Cardiac muscle cell (in vitro differentiated cells and primary cell): ENCODE measurements around the gene NPIPB8. TPM values are rescaled to one million over a fixed set of nuclear protein-coding genes. Genes with fewer than 3 reads are reported as not detected.
"Not testable (repeated sequence)": the region's sequence is repeated elsewhere in the genome, so short reads cannot be mapped to it uniquely, and the experiment has no call there.

Experiments used
- DNase-seq, 2 donors: peaks; one replicate each; pipeline versions ENCODE4 v3.0.0 to v3.0.0-alpha.2; 2010 to 2017; ENCODE audit warnings: low read depth in 1 of 2, low spot score in 1 of 2
- H3K27ac ChIP-seq: fragments of 200-600 bp; sonication (generic); 2 replicates; pipeline ENCODE4 v1.5.1; 2016
- H3K27me3 ChIP-seq: fragments of 200-600 bp; sonication (generic); 2 replicates; pipeline ENCODE4 v1.6.0; 2016; ENCODE audit warnings: control low read depth
- H3K36me3 ChIP-seq: fragments of 200-600 bp; sonication (generic); 2 replicates; pipeline ENCODE4 v1.5.1; 2016; ENCODE audit warnings: control low read depth
- H3K4me1 ChIP-seq: fragments of 200-600 bp; sonication (generic); 2 replicates; pipeline ENCODE4 v1.8.1; 2017; ENCODE audit warnings: low read depth, mild to moderate bottlenecking, mixed run types
- H3K4me3 ChIP-seq: fragments of 200-600 bp; sonication (generic); 2 replicates; pipeline ENCODE4 v1.5.1; 2016; ENCODE audit warnings: mild to moderate bottlenecking
- H3K9me3 ChIP-seq: fragments of 200-600 bp; sonication (generic); 2 replicates; pipeline ENCODE4 v1.5.1; 2017; ENCODE audit warnings: low read depth, mild to moderate bottlenecking, control low read depth
- polyA plus RNA-seq: library from polyadenylated mRNA; unstranded; fragments of >200 nt; fragmentation: Nextera tagmentation; extraction: Ambion mirVana; gene quantifications from 2 replicates; pipeline ENCODE4 v1.2.1, GENCODE V29; 2016
- total RNA-seq: library from RNA; depleted of rRNA; stranded (reverse); fragments of >200 nt; gene quantifications from 2 replicates; pipeline ENCODE4 v1.2.3, GENCODE V29; 2016
- TF ChIP-seq, protein P1 (sequence below): IDR thresholded peaks from 2 replicates; pipeline ENCODE4 v1.5.1; 2012; ENCODE audit warnings: low read depth, mild to moderate bottlenecking, low read length

The NPIPB8 gene
- total and polyA plus RNA-seq, 2 experiments from 2014 or later = 1.4 TPM; not detected in 1

DNA sequence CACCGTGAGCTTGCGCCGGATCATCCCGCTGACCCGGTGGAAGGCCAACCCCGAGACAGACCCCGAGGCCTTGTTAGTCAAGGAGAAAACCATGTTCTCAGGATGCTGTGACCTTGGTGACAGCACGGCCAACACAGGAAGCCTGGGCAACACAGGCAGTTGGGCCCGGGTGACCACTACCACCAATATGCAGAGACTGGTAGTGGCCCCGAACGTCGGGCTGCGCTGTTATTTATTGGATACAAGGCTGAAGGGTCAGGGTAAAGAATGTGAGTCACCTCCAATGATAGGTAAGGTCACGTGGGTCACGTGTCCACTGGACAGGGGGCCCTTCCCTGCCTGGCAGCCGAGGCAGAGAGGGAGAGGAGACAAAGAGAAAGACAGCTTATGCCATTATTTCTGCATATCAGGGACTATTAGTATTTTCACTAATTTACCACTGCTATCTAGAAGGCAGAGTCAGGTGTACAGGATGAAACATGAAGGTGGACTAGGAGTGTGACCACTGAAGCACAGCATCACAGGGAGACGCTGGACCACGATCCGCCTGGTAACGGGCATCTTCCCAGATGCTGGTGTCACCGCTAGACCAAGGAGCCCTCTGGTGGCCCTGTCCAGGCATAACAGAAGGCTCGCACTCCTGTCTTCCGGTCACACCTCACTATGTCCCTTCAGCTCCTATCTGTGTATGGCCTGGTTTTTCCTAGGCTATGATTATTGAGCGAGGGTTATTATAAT lies 22.2 kb upstream of the NPIPB8 start:
- TF ChIP-seq, protein P1, sequence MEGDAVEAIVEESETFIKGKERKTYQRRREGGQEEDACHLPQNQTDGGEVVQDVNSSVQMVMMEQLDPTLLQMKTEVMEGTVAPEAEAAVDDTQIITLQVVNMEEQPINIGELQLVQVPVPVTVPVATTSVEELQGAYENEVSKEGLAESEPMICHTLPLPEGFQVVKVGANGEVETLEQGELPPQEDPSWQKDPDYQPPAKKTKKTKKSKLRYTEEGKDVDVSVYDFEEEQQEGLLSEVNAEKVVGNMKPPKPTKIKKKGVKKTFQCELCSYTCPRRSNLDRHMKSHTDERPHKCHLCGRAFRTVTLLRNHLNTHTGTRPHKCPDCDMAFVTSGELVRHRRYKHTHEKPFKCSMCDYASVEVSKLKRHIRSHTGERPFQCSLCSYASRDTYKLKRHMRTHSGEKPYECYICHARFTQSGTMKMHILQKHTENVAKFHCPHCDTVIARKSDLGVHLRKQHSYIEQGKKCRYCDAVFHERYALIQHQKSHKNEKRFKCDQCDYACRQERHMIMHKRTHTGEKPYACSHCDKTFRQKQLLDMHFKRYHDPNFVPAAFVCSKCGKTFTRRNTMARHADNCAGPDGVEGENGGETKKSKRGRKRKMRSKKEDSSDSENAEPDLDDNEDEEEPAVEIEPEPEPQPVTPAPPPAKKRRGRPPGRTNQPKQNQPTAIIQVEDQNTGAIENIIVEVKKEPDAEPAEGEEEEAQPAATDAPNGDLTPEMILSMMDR = peak; percentile 59
- DNase-seq = peak; percentile 51 to 56

DNA sequence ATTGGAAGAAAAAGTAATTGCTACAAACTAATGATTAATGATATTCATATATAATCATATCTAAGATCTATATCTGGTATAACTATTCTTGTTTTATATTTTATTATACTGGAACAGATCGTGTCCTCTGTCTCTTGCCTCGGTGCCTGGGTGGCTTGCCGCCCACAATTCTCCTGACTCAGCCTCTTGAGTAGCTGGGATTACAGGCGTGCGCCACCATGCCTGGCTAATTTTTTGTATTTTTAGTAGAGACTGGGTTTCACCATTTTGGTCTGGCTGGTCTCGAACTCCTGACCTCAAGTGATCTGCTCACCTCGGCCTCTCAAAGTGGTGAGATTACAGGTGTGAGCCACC lies 21.7 kb upstream of the NPIPB8 start:
- DNase-seq, H3K27ac ChIP-seq, H3K4me1 ChIP-seq, H3K4me3 ChIP-seq, H3K27me3 ChIP-seq, H3K9me3 ChIP-seq, H3K36me3 ChIP-seq: not testable (repeated sequence)

More for the DNA sequence above, 22.2 kb upstream of the NPIPB8 start:
- H3K27me3 ChIP-seq, H3K4me3 ChIP-seq, H3K36me3 ChIP-seq, H3K27ac ChIP-seq, H3K4me1 ChIP-seq, H3K9me3 ChIP-seq: not testable (repeated sequence)

DNA sequence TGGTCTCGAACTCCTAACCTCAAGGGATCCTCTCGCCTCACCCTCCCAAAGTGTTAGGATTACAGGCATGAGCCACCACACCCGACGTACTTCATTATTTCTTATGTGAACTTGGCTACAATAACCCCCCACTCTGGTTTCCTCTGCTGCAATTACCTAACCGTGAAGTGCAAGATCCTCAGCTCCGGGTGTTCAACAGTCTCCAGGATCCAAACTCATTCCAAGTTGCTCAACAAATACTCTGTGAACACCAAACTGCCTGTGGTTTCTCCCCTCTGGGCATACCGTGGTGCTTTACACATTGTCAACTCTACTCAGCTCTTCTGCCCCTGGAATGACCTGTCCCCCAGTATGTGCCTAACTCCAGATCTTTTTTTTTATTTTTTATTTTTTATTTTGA lies 21.2 kb upstream of the NPIPB8 start:
- no peaks in the 10 kb centered on the region for H3K9me3 ChIP-seq
- TF ChIP-seq, protein P1 = no peak
- H3K27ac ChIP-seq = no peak overlapping the region
- H3K4me1 ChIP-seq = peaks cover 6% of the 10 kb centered on the region
- H3K4me3 ChIP-seq = no peak overlapping the region
- DNase-seq = peak in 1 of 2 donors; percentile 26
- no peaks in the 10 kb centered on the region for H3K27me3 ChIP-seq
- no peaks in the 10 kb centered on the region for H3K36me3 ChIP-seq

DNA sequence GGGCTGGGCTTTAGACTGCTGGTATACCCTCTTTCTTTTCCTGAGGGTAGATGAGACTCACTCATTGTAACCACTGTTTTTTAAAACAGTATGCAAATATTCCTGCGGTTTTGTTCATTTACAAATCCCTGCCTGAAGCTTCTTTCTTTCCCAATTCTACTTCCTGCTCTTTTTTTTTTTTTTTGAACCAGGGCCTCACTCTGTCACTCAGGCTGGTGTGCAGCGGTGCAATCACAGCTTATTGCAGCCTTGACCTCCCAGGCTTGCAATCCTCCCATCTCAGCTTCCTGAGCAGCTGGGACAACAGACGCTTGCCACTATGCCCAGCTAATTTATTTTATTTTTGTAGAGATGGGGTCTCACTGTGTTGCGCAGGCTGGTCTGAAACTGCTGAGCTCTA lies 20.0 kb upstream of the NPIPB8 start:
- H3K4me3 ChIP-seq = no peak overlapping the region
- peaks cover 9% of the 10 kb centered on the region for H3K4me1 ChIP-seq
- H3K9me3 ChIP-seq = no peaks in the 10 kb centered on the region
- no peaks in the 10 kb centered on the region for H3K36me3 ChIP-seq
- peak in 1 of 2 donors; percentile 65 for DNase-seq
- TF ChIP-seq, protein P1 = no peak
- no peak overlapping the region for H3K27ac ChIP-seq
- no peaks in the 10 kb centered on the region for H3K27me3 ChIP-seq

DNA sequence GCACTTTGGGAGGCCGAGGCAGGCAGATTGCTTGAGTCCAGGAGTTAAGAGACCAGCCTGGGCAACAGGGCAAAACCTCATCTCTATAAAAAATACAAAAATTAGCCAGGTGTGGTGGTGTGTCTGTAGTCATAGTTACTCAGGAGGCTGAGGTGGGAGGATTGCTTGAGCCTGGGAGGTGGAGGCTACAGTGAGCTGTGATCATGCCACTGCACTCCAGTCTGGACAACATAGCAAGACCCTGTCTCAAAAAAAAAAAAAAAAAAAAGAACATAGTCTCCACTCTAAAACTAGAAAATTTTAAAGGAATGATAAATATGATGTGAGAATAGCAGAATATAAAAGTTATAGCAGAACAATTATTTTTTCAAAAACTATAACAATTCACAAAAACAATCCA lies 17.5 kb upstream of the NPIPB8 start:
- H3K4me1 ChIP-seq, H3K4me3 ChIP-seq, DNase-seq, H3K27me3 ChIP-seq, H3K27ac ChIP-seq, H3K9me3 ChIP-seq, H3K36me3 ChIP-seq: not testable (repeated sequence)

- TF ChIP-seq, protein P1 = no peak
- Histone ChIP-seq H3K4me3 (no peak overlapping the region), H3K9me3 (no peaks in the 10 kb centered on the region), H3K27me3 (no peaks in the 10 kb centered on the region), H3K27ac (no peak overlapping the region), H3K36me3 (no peaks in the 10 kb centered on the region), H3K4me1 (peaks cover 9% of the 10 kb centered on the region)
- DNase-seq = no peak
Measured at GRCh38 chr16:28621481-28622155, 16.2 kb upstream of the NPIPB8 start.

DNA sequence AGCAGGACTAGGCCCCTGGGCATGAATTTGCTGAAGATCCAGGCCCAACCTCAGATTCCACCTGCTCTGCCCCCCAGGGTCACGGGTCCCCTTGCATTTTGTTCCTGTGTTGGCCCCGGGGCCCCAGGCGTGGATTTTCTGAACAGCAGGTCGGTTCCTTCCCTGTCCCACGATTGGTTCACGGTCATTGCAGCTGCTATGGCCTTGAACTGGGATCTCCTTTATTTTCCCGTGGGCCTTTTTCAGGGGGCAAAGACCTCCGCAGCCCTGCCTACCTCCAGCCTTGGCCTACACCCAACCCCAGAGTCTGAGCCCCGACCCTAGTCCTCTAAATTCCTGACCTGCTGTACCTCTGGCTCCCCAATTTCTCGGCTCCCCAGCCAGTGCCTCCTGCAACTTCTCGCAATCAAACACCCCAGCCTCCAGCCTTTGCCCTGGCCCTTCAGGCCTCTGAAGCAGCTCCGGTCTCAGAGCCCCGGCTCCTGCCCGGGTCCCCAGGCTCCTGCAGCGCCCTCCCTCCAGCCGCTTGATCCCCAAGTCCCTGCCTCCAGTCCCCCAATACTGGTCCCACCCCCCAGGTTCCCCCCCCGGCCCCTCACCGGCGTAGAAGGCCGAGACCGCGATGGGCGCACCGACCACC lies 15.2 kb upstream of the NPIPB8 start:
- not testable (repeated sequence) for H3K9me3 ChIP-seq, H3K4me3 ChIP-seq, DNase-seq, H3K27me3 ChIP-seq, H3K4me1 ChIP-seq, H3K27ac ChIP-seq, H3K36me3 ChIP-seq
